Stomach (tissue), 9 donors: Measurements from ENCODE around the gene ETV6. TPM values are rescaled to one million over a fixed set of nuclear protein-coding genes. Genes with fewer than 3 reads are reported as not detected.

ENCODE experiments used
- DNase-seq, 2 donors: peaks; one replicate each; pipeline versions ENCODE4 v3.0.0 to v3.0.0-alpha.2; 2013 to 2019
- H3K27ac ChIP-seq, 5 donors: fragments of 200-600 bp in 4 of 5; sonication (generic) in 4 of 5; one replicate each; pipeline ENCODE4 v1.5.1; 2013 to 2019; ENCODE audit warnings: mild to moderate bottlenecking in 1 of 5, moderate library complexity in 1 of 5
- H3K27me3 ChIP-seq, 3 donors: fragments of 200-600 bp; sonication (generic); one replicate each; pipeline ENCODE4 v1.5.1; 2017 to 2019; ENCODE audit warnings: mixed run types in 1 of 3
- H3K36me3 ChIP-seq, 4 donors: fragments of 200-600 bp; sonication (generic); 1 replicate in 3 of 4; 2 replicates in 1 of 4; pipeline ENCODE4 v1.5.1; 2016 to 2019
- H3K4me1 ChIP-seq, 4 donors: fragments of 200-600 bp; sonication (generic); one replicate each; pipeline ENCODE4 v1.5.1; 2016 to 2019
- H3K4me3 ChIP-seq, 4 donors: fragments of 200-600 bp; sonication (generic) in 3 of 4; one replicate each; pipeline ENCODE4 v1.5.1; 2016 to 2019; ENCODE audit warnings: mild to moderate bottlenecking in 1 of 4
- H3K9me3 ChIP-seq, 4 donors: fragments of 200-600 bp; sonication (generic); one replicate each; pipeline ENCODE4 v1.5.1; 2016 to 2019
- EP300 ChIP-seq: sonication (generic); formaldehyde crosslinking; IDR thresholded peaks from one replicate; pipeline ENCODE4 v1.6.1; 2017; ENCODE audit warnings: antibody characterized with exemption
- POLR2A ChIP-seq, 4 donors: fragments of 450-650 bp; IDR thresholded peaks; one replicate each; pipeline ENCODE4 v1.6.1; 2016; ENCODE audit warnings: antibody characterized with exemption in 4 of 4, control low read depth in 2 of 4, mild to moderate bottlenecking in 1 of 4, moderate library complexity in 1 of 4
- POLR2AphosphoS5 ChIP-seq, 3 donors: sonication (generic); formaldehyde crosslinking; IDR thresholded peaks; one replicate each; pipeline ENCODE4 v1.6.1; 2016; ENCODE audit warnings: antibody characterized with exemption in 3 of 3
- WGBS, 5 donors: extraction: QIAGEN DNeasy Blood & Tissue Kit in 3 of 5; methylation state at CpG; one replicate each; pipeline versions ENCODE4 v1.1.5 to v1.1.7; 2013 to 2018; 5-methylcytosine and 5-hydroxymethylcytosine counted together
- intact Hi-C: fragments of 100-400 bp; cut with DNase I; formaldehyde crosslinking; loops from one replicate; pipeline ENCODE4 v1.15.1; 2023; ENCODE audit warnings: low total_unique reads
- polyA plus RNA-seq, 3 donors: library from polyadenylated mRNA; stranded (reverse); fragments of 200-250 nt; gene quantifications; one replicate each; pipeline ENCODE4 v1.2.3, GENCODE V29; 2013
- total RNA-seq, 5 donors: library from RNA; depleted of rRNA; stranded (reverse); fragments of >200 nt; gene quantifications; one replicate each; pipeline versions ENCODE4 v1.1.0 to v1.2.3, GENCODE V29; 2014 to 2016
- TF ChIP-seq, protein P1 (sequence below), 7 experiments: fragments of 450-650 bp in 4 of 7; fragments of 200-600 bp in 3 of 7; sonication (generic) in 3 of 7; IDR thresholded peaks; one replicate each; pipeline ENCODE4 v1.5.1; 2016 to 2019; ENCODE audit warnings: antibody characterized with exemption in 7 of 7, control low read depth in 2 of 7, mild to moderate bottlenecking in 1 of 7
- donor health status: healthy with polysubstance abuse.
- donor health status: Bipolar disorder and iron deficiency.
- donor health status: healthy.

Gene ETV6
- total and polyA plus RNA-seq, 8 donors: 4.1 to 60.3 (median 13.4) TPM

DNA sequence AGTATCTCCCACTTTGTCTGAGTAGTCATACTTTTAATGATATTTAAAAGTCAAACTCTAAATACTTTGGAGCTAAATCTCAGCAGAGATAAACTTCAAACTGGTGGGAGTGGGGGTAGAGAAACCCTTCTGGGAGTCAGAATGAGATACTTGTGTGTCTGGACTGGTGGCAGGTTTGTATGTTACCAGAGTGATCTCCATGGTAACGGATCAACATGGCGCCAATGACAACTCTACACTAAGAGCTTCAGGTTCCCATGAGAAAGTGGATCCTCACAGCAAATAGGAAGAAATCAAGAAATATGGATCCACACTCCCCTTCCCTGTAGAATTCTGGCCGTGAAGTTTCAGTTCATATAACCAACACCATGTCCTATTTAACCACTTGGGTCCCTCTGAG, 121.9 kb downstream of the ETV6 start:
- Histone ChIP-seq H3K36me3 (no peaks in the 10 kb centered on the region), H3K4me3 (no peak overlapping the region), H3K9me3 (no peaks in the 10 kb centered on the region), H3K4me1 (peaks cover 30 to 88% (median 46%) of the 10 kb centered on the region in 4 donors), H3K27ac (no peak overlapping the region), H3K27me3 (no peaks in the 10 kb centered on the region)
- TF ChIP-seq, protein P1, sequence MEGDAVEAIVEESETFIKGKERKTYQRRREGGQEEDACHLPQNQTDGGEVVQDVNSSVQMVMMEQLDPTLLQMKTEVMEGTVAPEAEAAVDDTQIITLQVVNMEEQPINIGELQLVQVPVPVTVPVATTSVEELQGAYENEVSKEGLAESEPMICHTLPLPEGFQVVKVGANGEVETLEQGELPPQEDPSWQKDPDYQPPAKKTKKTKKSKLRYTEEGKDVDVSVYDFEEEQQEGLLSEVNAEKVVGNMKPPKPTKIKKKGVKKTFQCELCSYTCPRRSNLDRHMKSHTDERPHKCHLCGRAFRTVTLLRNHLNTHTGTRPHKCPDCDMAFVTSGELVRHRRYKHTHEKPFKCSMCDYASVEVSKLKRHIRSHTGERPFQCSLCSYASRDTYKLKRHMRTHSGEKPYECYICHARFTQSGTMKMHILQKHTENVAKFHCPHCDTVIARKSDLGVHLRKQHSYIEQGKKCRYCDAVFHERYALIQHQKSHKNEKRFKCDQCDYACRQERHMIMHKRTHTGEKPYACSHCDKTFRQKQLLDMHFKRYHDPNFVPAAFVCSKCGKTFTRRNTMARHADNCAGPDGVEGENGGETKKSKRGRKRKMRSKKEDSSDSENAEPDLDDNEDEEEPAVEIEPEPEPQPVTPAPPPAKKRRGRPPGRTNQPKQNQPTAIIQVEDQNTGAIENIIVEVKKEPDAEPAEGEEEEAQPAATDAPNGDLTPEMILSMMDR (IDR thresholded peaks at IDR 0.05): no peak
- TF ChIP-seq POLR2A (IDR thresholded peaks at IDR 0.05): no peak
- TF ChIP-seq POLR2AphosphoS5 (IDR thresholded peaks at IDR 0.05): no peak
- no peak for TF ChIP-seq EP300
- 85 to 97% (median 92%) methylated on average over 3 of the region's 3 CpGs for WGBS, 5 donors
- DNase-seq: no peak
- intact Hi-C loops: no loop called here

DNA sequence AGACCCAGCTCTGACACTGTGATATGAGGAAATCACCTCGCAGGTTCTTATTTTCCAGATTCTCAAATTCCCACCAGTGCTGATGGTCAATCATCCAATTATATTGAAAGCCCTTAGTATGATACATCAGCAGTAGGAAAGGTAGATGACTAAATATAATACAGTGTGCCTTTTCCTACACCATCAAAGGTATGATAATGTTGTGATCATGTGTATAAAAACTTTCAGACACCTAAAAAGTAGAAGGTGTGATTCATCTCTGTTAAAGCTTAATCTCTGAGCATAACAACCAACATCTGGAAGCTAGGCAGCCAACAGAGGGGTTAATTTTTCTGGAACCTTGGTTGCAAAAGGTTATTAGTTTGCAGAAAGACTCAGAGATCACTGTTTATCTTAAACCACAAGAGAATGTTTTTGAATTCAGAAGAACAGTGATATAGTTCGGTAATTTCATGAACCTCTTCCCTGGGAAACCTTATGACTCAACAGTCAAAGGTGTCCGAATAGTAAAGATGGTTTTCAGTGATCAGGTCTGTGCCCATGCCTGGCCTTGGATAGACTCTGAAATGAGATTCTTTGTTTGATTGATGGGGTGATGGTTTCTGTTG, 122.5 kb downstream of the ETV6 start:
- Histone ChIP-seq H3K4me1 (peaks cover 23 to 82% (median 40%) of the 10 kb centered on the region in 4 donors), H3K27ac (no peak overlapping the region), H3K27me3 (no peaks in the 10 kb centered on the region), H3K9me3 (no peaks in the 10 kb centered on the region), H3K36me3 (no peaks in the 10 kb centered on the region), H3K4me3 (no peak overlapping the region)
- intact Hi-C loops: no loop called here
- no peak for TF ChIP-seq POLR2AphosphoS5 (IDR thresholded peaks at IDR 0.05)
- TF ChIP-seq POLR2A (IDR thresholded peaks at IDR 0.05): no peak
- no peak for TF ChIP-seq EP300
- TF ChIP-seq, protein P1 (IDR thresholded peaks at IDR 0.05): no peak
- WGBS, 5 donors: 73 to 85% (median 77%) methylated on average over 3 of the region's 3 CpGs
- no peak for DNase-seq

DNA sequence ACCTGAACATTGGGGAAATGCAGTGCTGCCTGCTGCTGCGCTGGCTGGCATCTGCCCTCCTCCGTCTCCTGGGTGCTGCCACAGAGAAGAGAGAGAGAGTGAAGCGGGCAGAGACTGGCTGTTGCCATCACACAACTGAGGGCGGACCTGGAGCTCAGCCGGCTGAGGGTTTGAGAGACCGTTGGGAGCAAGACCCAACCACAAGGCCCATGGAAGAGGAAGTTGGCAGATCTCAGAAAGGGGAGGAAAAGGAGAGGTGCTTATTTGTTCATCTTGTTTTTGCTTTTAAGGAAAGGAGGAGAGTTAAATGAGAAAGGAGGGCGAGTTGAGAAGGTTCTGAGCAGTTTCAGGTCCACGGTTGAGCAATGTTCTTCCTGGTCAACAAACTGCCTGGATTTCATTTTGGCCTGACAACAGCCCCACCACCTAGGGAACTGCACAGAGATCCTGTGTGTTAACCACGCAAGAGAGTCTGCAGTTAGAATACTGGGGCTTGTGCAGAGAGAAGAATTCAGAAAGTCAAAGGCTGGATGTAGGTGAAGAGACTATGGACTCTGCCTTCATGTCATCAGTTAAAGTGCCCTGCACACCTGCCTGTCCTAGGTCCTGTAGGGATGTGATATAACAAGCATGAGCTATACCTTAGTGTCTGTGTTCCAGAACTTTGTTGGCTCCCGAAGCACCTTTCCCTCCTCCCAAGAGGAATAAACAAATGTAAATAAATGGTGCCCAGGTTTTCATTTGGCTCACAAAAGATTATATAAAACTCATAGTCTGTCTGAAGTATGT, 124.6 kb downstream of the ETV6 start:
- Histone ChIP-seq H3K36me3 (no peaks in the 10 kb centered on the region), H3K4me3 (no peak overlapping the region), H3K27me3 (no peaks in the 10 kb centered on the region), H3K4me1 (peaks cover 11 to 79% (median 32%) of the 10 kb centered on the region in 4 donors), H3K27ac (peak overlapping the region in 4 of 5 donors; percentile 18 to 52 (median 45)), H3K9me3 (no peaks in the 10 kb centered on the region)
- WGBS, 5 donors: 60 to 76% (median 73%) methylated on average over 10 of the region's 10 CpGs
- intact Hi-C loops: no loop called here
- no peak for DNase-seq
- no peak for TF ChIP-seq EP300
- no peak for TF ChIP-seq POLR2A (IDR thresholded peaks at IDR 0.05)
- TF ChIP-seq, protein P1 (IDR thresholded peaks at IDR 0.05): no peak
- no peak for TF ChIP-seq POLR2AphosphoS5 (IDR thresholded peaks at IDR 0.05)

DNA sequence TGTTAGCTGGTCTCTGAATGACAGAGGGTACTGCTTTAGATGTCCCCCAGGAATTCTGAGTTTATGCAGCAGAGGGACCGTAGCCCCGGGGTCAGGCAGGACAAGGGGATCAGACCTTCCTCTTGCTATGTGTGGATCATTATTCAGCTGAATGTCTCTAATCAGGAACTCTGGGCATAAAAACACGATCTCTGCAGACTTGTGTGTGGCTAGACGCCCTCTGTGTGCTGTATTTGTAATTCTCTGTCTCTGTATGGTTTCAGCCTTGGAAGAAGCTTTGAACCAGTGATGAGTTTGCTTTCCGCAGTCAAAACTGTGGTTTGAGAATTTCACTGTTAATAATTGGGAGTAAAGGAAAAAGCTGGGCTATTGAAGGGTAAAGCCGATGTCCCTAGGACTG, 125.3 kb downstream of the ETV6 start:
- Histone ChIP-seq H3K4me3 (no peak overlapping the region), H3K27ac (peak overlapping the region in 2 of 5 donors; percentile 39 to 52), H3K27me3 (no peaks in the 10 kb centered on the region), H3K4me1 (peaks cover 11 to 76% (median 33%) of the 10 kb centered on the region in 4 donors), H3K9me3 (no peaks in the 10 kb centered on the region), H3K36me3 (no peaks in the 10 kb centered on the region)
- TF ChIP-seq, protein P1 (IDR thresholded peaks at IDR 0.05): no peak
- no peak for TF ChIP-seq POLR2A (IDR thresholded peaks at IDR 0.05)
- no peak for TF ChIP-seq POLR2AphosphoS5 (IDR thresholded peaks at IDR 0.05)
- TF ChIP-seq EP300: no peak
- intact Hi-C loops: no loop called here
- WGBS, 5 donors: 57 to 79% (median 71%) methylated on average over 6 of the region's 6 CpGs
- DNase-seq: no peak
